ENCODE data around the gene SLC17A8. TPM values are rescaled to one million over a fixed set of nuclear protein-coding genes. Genes with fewer than 3 reads are reported as not detected.

Gene SLC17A8
- total RNA-seq, 4 donors from 2014 or later: not detected

- Histone ChIP-seq H3K27ac (no peak overlapping the region), H3K9me3 (no peaks in the 10 kb centered on the region), H3K4me1 (no peaks in the 10 kb centered on the region), H3K27me3 (no peaks in the 10 kb centered on the region), H3K36me3 (peaks cover 7 to 98% (median 12%) of the 10 kb centered on the region in 3 donors), H3K4me3 (no peak overlapping the region)
- intact Hi-C loops (cut with DNase I): no loop called here
- DNase-seq: no peak
- no peak for TF ChIP-seq POLR2A (IDR thresholded peaks at IDR 0.05)
- TF ChIP-seq, protein P1, sequence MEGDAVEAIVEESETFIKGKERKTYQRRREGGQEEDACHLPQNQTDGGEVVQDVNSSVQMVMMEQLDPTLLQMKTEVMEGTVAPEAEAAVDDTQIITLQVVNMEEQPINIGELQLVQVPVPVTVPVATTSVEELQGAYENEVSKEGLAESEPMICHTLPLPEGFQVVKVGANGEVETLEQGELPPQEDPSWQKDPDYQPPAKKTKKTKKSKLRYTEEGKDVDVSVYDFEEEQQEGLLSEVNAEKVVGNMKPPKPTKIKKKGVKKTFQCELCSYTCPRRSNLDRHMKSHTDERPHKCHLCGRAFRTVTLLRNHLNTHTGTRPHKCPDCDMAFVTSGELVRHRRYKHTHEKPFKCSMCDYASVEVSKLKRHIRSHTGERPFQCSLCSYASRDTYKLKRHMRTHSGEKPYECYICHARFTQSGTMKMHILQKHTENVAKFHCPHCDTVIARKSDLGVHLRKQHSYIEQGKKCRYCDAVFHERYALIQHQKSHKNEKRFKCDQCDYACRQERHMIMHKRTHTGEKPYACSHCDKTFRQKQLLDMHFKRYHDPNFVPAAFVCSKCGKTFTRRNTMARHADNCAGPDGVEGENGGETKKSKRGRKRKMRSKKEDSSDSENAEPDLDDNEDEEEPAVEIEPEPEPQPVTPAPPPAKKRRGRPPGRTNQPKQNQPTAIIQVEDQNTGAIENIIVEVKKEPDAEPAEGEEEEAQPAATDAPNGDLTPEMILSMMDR (IDR thresholded peaks at IDR 0.05): no peak
- 89 to 94% methylated on average over 2 of the region's 2 CpGs for WGBS, 2 donors
These were observed 27.1 kb upstream of the SLC17A8 start for GRCh38 chr12:100329800-100330199.

GRCh38 chr12:100331871-100332270, 25.0 kb upstream of the SLC17A8 start:
- no peak overlapping the region for H3K4me3 ChIP-seq
- H3K9me3 ChIP-seq: no peaks in the 10 kb centered on the region
- intact Hi-C loops (cut with DNase I): no loop called here
- peaks cover 7 to 100% (median 12%) of the 10 kb centered on the region in 3 donors for H3K36me3 ChIP-seq
- TF ChIP-seq, protein P1 (IDR thresholded peaks at IDR 0.05): no peak
- no peak for TF ChIP-seq POLR2A (IDR thresholded peaks at IDR 0.05)
- H3K27ac ChIP-seq: no peak overlapping the region
- DNase-seq: no peak
- 88 to 94% methylated on average over 1 of the region's 1 CpG for WGBS, 2 donors
- H3K27me3 ChIP-seq: no peaks in the 10 kb centered on the region
- no peaks in the 10 kb centered on the region for H3K4me1 ChIP-seq

GRCh38 chr12:100332852-100333251, 24.0 kb upstream of the SLC17A8 start:
- Histone ChIP-seq H3K36me3 (peaks cover 7 to 100% (median 12%) of the 10 kb centered on the region in 3 donors), H3K9me3 (no peaks in the 10 kb centered on the region), H3K4me3 (no peak overlapping the region), H3K4me1 (no peaks in the 10 kb centered on the region), H3K27ac (no peak overlapping the region), H3K27me3 (no peaks in the 10 kb centered on the region)
- intact Hi-C loops (cut with DNase I): no loop called here
- 82 to 100% methylated on average over 2 of the region's 2 CpGs for WGBS, 2 donors
- no peak for TF ChIP-seq POLR2A (IDR thresholded peaks at IDR 0.05)
- TF ChIP-seq, protein P1 (IDR thresholded peaks at IDR 0.05): no peak
- no peak for DNase-seq

DNA sequence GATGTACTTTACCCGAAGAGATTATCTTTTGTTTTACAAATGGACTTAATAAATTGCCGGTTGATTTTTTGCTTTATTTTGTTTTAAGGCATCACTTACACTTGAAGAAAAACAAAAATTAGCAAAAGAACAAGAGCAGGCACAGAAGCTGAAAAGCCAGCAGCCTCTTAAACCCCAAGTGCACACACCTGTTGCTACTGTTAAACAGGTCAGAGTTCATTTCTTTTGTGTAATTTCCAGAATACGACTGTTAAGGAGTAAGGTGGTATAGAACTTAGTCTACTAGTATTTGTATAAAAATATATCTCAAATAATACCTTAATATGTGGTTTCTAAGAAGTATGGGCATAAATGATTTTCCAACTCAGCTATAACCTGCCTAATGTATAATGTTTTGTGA, 19.6 kb upstream of the SLC17A8 start:
- intact Hi-C loops (cut with DNase I): no loop called here
- no peaks in the 10 kb centered on the region for H3K4me1 ChIP-seq
- no peak overlapping the region for H3K4me3 ChIP-seq
- H3K27ac ChIP-seq: no peak overlapping the region
- H3K9me3 ChIP-seq: no peaks in the 10 kb centered on the region
- H3K27me3 ChIP-seq: no peaks in the 10 kb centered on the region
- TF ChIP-seq, protein P1 (IDR thresholded peaks at IDR 0.05): no peak
- no peak for TF ChIP-seq POLR2A (IDR thresholded peaks at IDR 0.05)
- DNase-seq: no peak
- WGBS, 2 donors: 78 to 79% methylated on average over 3 of the region's 3 CpGs
- peaks cover 0 to 96% (median 0%) of the 10 kb centered on the region in 3 donors for H3K36me3 ChIP-seq

GRCh38 chr12:100337727-100338126, 19.1 kb upstream of the SLC17A8 start:
- TF ChIP-seq, protein P1 (IDR thresholded peaks at IDR 0.05): no peak
- no peak for TF ChIP-seq POLR2A (IDR thresholded peaks at IDR 0.05)
- Histone ChIP-seq H3K4me3 (no peak overlapping the region), H3K36me3 (peaks cover 0 to 94% (median 0%) of the 10 kb centered on the region in 3 donors), H3K4me1 (no peaks in the 10 kb centered on the region), H3K27ac (no peak overlapping the region), H3K27me3 (no peaks in the 10 kb centered on the region), H3K9me3 (no peaks in the 10 kb centered on the region)
- no peak for DNase-seq
- intact Hi-C loops (cut with DNase I): no loop called here
